ENCODE measurements around the gene PPP6R3. TPM values are rescaled to one million over a fixed set of nuclear protein-coding genes. Genes with fewer than 3 reads are reported as not detected.

PPP6R3 gene
- total RNA-seq, 1 donor from 2014 or later: 121 TPM

GRCh38 chr11:68429661-68430060 lies 30.9 kb upstream of the PPP6R3 start:
- Histone ChIP-seq H3K4me3 (no peak overlapping the region), H3K27ac (no peak overlapping the region), H3K27me3 (no peaks in the 10 kb centered on the region), H3K4me1 (no peaks in the 10 kb centered on the region), H3K9me3 (peaks cover 9% of the 10 kb centered on the region), H3K36me3 (peaks cover 0 to 55% of the 10 kb centered on the region in 2 donors)
- no peak for DNase-seq (ENCODE audit: extremely low spot score in 2 of 2)
- intact Hi-C loops (cut with DNase I): no loop called here
- TF ChIP-seq CTCF (IDR thresholded peaks at IDR 0.05): no peak
- no peak for TF ChIP-seq POLR2AphosphoS5 (IDR thresholded peaks at IDR 0.05; ENCODE audit: insufficient read depth in 1 of 2, low read depth in 1 of 2)
- TF ChIP-seq POLR2A (IDR thresholded peaks at IDR 0.05): no peak

- H3K36me3 ChIP-seq: peaks cover 0 to 49% of the 10 kb centered on the region in 2 donors
- DNase-seq (ENCODE audit: extremely low spot score in 2 of 2): no peak
- intact Hi-C loops (cut with DNase I): no loop called here
- no peak for TF ChIP-seq CTCF (IDR thresholded peaks at IDR 0.05)
- TF ChIP-seq POLR2A (IDR thresholded peaks at IDR 0.05): no peak
- TF ChIP-seq POLR2AphosphoS5 (IDR thresholded peaks at IDR 0.05; ENCODE audit: insufficient read depth in 1 of 2, low read depth in 1 of 2): no peak
- no peaks in the 10 kb centered on the region for H3K4me1 ChIP-seq
- H3K4me3 ChIP-seq: no peak overlapping the region
- H3K27me3 ChIP-seq: no peaks in the 10 kb centered on the region
- no peak overlapping the region for H3K27ac ChIP-seq
- H3K9me3 ChIP-seq: peaks cover 9% of the 10 kb centered on the region
Observed at GRCh38 chr11:68430384-68430783, 30.2 kb upstream of the PPP6R3 start.

- Histone ChIP-seq H3K27me3 (no peaks in the 10 kb centered on the region), H3K27ac (no peak overlapping the region), H3K4me1 (no peaks in the 10 kb centered on the region), H3K9me3 (peaks cover 9% of the 10 kb centered on the region), H3K36me3 (peaks cover 0 to 46% of the 10 kb centered on the region in 2 donors), H3K4me3 (no peak overlapping the region)
- TF ChIP-seq CTCF (IDR thresholded peaks at IDR 0.05) (no peak), POLR2AphosphoS5 (IDR thresholded peaks at IDR 0.05; ENCODE audit: insufficient read depth in 1 of 2, low read depth in 1 of 2) (no peak), POLR2A (IDR thresholded peaks at IDR 0.05) (no peak)
- intact Hi-C loops (cut with DNase I): no loop called here
- DNase-seq (ENCODE audit: extremely low spot score in 2 of 2): no peak
Observed at GRCh38 chr11:68430801-68431200, 29.8 kb upstream of the PPP6R3 start.

GRCh38 chr11:68431984-68432645 lies 28.4 kb upstream of the PPP6R3 start:
- intact Hi-C loops (cut with DNase I): no loop called here
- Histone ChIP-seq H3K36me3 (peaks cover 0 to 44% of the 10 kb centered on the region in 2 donors), H3K9me3 (peaks cover 9% of the 10 kb centered on the region), H3K4me3 (no peak overlapping the region), H3K27ac (no peak overlapping the region), H3K27me3 (no peaks in the 10 kb centered on the region), H3K4me1 (no peaks in the 10 kb centered on the region)
- TF ChIP-seq CTCF (IDR thresholded peaks at IDR 0.05) (no peak), POLR2AphosphoS5 (IDR thresholded peaks at IDR 0.05; ENCODE audit: insufficient read depth in 1 of 2, low read depth in 1 of 2) (no peak), POLR2A (IDR thresholded peaks at IDR 0.05) (no peak)
- no peak for DNase-seq (ENCODE audit: extremely low spot score in 2 of 2)

- Histone ChIP-seq H3K4me1 (no peaks in the 10 kb centered on the region), H3K36me3 (peaks cover 0 to 44% of the 10 kb centered on the region in 2 donors), H3K27ac (no peak overlapping the region), H3K27me3 (no peaks in the 10 kb centered on the region), H3K9me3 (peaks cover 9% of the 10 kb centered on the region), H3K4me3 (no peak overlapping the region)
- no peak for DNase-seq (ENCODE audit: extremely low spot score in 2 of 2)
- TF ChIP-seq POLR2A (IDR thresholded peaks at IDR 0.05) (no peak), CTCF (IDR thresholded peaks at IDR 0.05) (no peak), POLR2AphosphoS5 (IDR thresholded peaks at IDR 0.05; ENCODE audit: insufficient read depth in 1 of 2, low read depth in 1 of 2) (no peak)
- intact Hi-C loops (cut with DNase I): no loop called here
Observed at GRCh38 chr11:68432874-68433273, 27.7 kb upstream of the PPP6R3 start.

Data from vagina (tissue), 2 donors.